Ovary (tissue), 3 donors: ENCODE measurements around the gene DMBX1.

Experiments used
- EP300 ChIP-seq: sonication (generic); formaldehyde crosslinking; IDR thresholded peaks from one replicate; pipeline ENCODE4 v1.6.1; 2017; ENCODE audit warnings: antibody characterized with exemption
- POLR2A ChIP-seq: fragments of 450-650 bp; IDR thresholded peaks from one replicate; pipeline ENCODE4 v1.6.1; 2017; ENCODE audit warnings: antibody characterized with exemption, mild to moderate bottlenecking, moderate library complexity
- TF ChIP-seq, protein P1 (sequence below), 3 donors: fragments of 450-650 bp in 2 of 3; fragments of 200-600 bp in 1 of 3; IDR thresholded peaks; one replicate each; pipeline versions ENCODE4 v1.5.1 to v1.8.0; 2016 to 2022; ENCODE audit warnings: antibody characterized with exemption in 3 of 3, mild to moderate bottlenecking in 1 of 3
- donor health status: DM: no; HTN: no; CAD: no.

DNA sequence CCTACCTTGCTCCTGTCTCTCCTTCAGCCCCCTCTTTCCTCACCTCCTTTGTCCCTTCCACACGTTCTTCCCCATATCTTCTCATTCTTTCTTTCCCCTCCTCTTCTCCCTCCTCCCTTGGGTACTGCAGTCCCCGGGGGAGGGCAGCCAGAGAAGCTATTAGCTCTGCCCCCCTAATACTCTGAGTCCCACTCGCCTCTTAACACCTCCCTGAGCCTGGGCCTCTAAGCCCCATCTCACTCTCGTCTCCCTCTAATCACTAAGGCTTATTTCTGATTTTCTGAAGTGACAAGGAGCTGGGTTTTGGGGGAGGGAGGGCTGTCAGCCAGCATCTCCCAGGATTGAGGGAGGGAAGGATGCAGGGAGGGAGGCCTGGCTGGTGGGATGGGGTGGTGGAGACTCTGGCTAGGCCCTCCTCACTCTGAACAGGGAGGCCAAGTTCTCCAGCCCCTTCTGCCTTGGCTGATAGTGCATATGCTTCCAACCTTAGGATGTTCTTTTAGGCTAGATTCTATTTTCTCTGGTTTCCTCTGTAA is 25.6 kb upstream of the DMBX1 start:
- TF ChIP-seq, protein P1, sequence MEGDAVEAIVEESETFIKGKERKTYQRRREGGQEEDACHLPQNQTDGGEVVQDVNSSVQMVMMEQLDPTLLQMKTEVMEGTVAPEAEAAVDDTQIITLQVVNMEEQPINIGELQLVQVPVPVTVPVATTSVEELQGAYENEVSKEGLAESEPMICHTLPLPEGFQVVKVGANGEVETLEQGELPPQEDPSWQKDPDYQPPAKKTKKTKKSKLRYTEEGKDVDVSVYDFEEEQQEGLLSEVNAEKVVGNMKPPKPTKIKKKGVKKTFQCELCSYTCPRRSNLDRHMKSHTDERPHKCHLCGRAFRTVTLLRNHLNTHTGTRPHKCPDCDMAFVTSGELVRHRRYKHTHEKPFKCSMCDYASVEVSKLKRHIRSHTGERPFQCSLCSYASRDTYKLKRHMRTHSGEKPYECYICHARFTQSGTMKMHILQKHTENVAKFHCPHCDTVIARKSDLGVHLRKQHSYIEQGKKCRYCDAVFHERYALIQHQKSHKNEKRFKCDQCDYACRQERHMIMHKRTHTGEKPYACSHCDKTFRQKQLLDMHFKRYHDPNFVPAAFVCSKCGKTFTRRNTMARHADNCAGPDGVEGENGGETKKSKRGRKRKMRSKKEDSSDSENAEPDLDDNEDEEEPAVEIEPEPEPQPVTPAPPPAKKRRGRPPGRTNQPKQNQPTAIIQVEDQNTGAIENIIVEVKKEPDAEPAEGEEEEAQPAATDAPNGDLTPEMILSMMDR (IDR thresholded peaks at IDR 0.05): no peak
- TF ChIP-seq POLR2A: no peak
- no peak for TF ChIP-seq EP300
